Natural killer cell (primary cell): ENCODE results near the gene FUBP1. TPM values are rescaled to one million over a fixed set of nuclear protein-coding genes. Genes with fewer than 3 reads are reported as not detected.
A peak's percentile ranks its signal among the peaks of the same experiment; 100 is the strongest.
"Not testable (repeated sequence)": the region's sequence is repeated elsewhere in the genome, so short reads cannot be mapped to it uniquely, and the experiment has no call there.

Experiments used
- ATAC-seq, 3 donors: fragments of 150-1000 bp in 2 of 3; fragments of 200-7000 bp in 1 of 3; cut with Tn5 transposase; 1 replicate in 1 of 3; 2 replicates in 2 of 3; pipeline ENCODE4 v1.10.0; 2021; ENCODE audit warnings: mild to moderate bottlenecking in 2 of 3, moderate library complexity in 2 of 3
- DNase-seq, 2 donors: peaks; one replicate each; pipeline versions ENCODE4 v3.0.0 to v3.0.0-alpha.2; 2013 to 2021; ENCODE audit warnings: mixed read lengths in 1 of 2
- H3K27ac ChIP-seq: one replicate; pipeline ENCODE4 v1.5.1; 2013; ENCODE audit warnings: mild to moderate bottlenecking, low read length
- H3K27me3 ChIP-seq: one replicate; pipeline ENCODE4 v1.6.1; 2013; ENCODE audit warnings: low read length; ENCODE audit not compliant: control insufficient read depth, insufficient read depth
- H3K36me3 ChIP-seq: one replicate; pipeline ENCODE4 v1.6.1; 2013; ENCODE audit warnings: low read length; ENCODE audit not compliant: control insufficient read depth, insufficient read depth
- H3K4me1 ChIP-seq: one replicate; pipeline ENCODE4 v1.6.1; 2013; ENCODE audit warnings: low read length; ENCODE audit not compliant: control insufficient read depth, insufficient read depth
- H3K4me3 ChIP-seq: one replicate; pipeline ENCODE4 v1.5.1; 2013; ENCODE audit warnings: low read length
- H3K9me3 ChIP-seq: one replicate; pipeline ENCODE4 v1.6.1; 2013; ENCODE audit warnings: low read length; ENCODE audit not compliant: control insufficient read depth, insufficient read depth
- H3K27ac Mint-ChIP-seq, 2 donors: one replicate each; pipeline ENCODE4 v1.8.0; 2022; ENCODE audit warnings: mild to moderate bottlenecking in 2 of 2, mixed read lengths in 2 of 2, moderate library complexity in 1 of 2
- H3K27me3 Mint-ChIP-seq, 2 donors: one replicate each; pipeline ENCODE4 v1.8.0; 2022; ENCODE audit warnings: low read depth in 2 of 2, mixed read lengths in 2 of 2
- H3K36me3 Mint-ChIP-seq: one replicate; pipeline ENCODE4 v1.8.0; 2022; ENCODE audit warnings: mixed read lengths
- H3K4me1 Mint-ChIP-seq, 2 donors: one replicate each; pipeline ENCODE4 v1.8.0; 2022; ENCODE audit warnings: mixed read lengths in 2 of 2
- H3K4me3 Mint-ChIP-seq: one replicate; pipeline ENCODE4 v1.8.0; 2022; ENCODE audit warnings: mild to moderate bottlenecking, moderate library complexity, mixed read lengths
- H3K9me3 Mint-ChIP-seq, 2 donors: one replicate each; pipeline ENCODE4 v1.8.0; 2022; ENCODE audit warnings: mixed read lengths in 2 of 2
- CTCF ChIP-seq: fragments of 200-600 bp; IDR thresholded peaks from one replicate; pipeline ENCODE4 v1.8.0; 2022; ENCODE audit warnings: antibody characterized with exemption
- WGBS: methylation state at CpG from one replicate; pipeline ENCODE4 v1.1.7; 2013; ENCODE audit warnings: missing lambda C conversion rate; ENCODE audit not compliant: insufficient coverage; 5-methylcytosine and 5-hydroxymethylcytosine counted together
- intact Hi-C: fragments of 100-400 bp; cut with micrococcal nuclease; formaldehyde crosslinking; loops from one replicate; pipeline ENCODE4 v1.14.2; 2022
- total RNA-seq, 4 donors: library from RNA; stranded (reverse); fragments of 120-200 nt in 1 of 4; gene quantifications; one replicate each; pipeline versions ENCODE4 v1.2.3 to v1.2.4, GENCODE V29; 2013 to 2022

The FUBP1 gene
- total RNA-seq, 3 donors from 2014 or later (not counting 1 experiment from before 2014, with no cell fraction given) = 247 to 285 (median 249) TPM

GRCh38 chr1:77926561-77927357, 52.1 kb downstream of the FUBP1 start:
- peak in 1 of 2 donors; percentile 23 for DNase-seq

DNA sequence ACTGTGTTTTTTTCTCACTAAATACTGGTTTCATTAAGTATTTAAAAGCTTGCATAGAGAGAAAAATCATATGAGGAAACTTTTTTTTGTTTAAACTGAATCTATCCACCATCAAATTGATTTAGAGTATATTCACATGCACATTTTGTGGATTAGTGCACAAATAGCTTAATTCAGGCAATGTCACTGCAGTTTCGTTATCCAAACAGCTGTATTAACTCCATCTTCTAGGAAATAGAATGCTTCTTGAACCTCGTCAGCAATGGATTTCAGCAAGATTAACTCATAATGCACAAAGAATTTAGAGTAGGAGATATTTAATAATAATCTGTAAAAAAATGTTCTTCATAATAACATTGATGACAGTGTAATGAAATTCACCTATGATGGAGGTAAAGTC, 52.9 kb downstream of the FUBP1 start:
- H3K4me3 ChIP-seq = peak overlapping the region; percentile 31
- no peaks in the 10 kb centered on the region for H3K4me1 ChIP-seq
- intact Hi-C loops = no loop called here
- H3K27ac ChIP-seq = no peak overlapping the region
- whole genome bisulfite sequencing = 83% methylated on average over 2 of the region's 2 CpGs
- no peaks in the 10 kb centered on the region for H3K36me3 ChIP-seq
- Mint-ChIP-seq H3K36me3 (no peaks in the 10 kb centered on the region), H3K27ac (peak overlapping the region; percentile 49 to 69), H3K4me3 (peak overlapping the region; percentile 83), H3K27me3 (no peaks in the 10 kb centered on the region), H3K4me1 (peaks cover 0 to 10% of the 10 kb centered on the region in 2 donors), H3K9me3 (no peaks in the 10 kb centered on the region)
- TF ChIP-seq CTCF = no peak
- DNase-seq (no peak), ATAC-seq (no peak)
- no peaks in the 10 kb centered on the region for H3K27me3 ChIP-seq
- H3K9me3 ChIP-seq = no peaks in the 10 kb centered on the region

More at GRCh38 chr1:77926561-77927357, 52.1 kb downstream of the FUBP1 start:
- H3K27me3 Mint-ChIP-seq = no peaks in the 10 kb centered on the region
- H3K27ac ChIP-seq = no peak overlapping the region
- no peaks in the 10 kb centered on the region for H3K36me3 Mint-ChIP-seq
- no peaks in the 10 kb centered on the region for H3K9me3 ChIP-seq
- H3K4me1 Mint-ChIP-seq = peaks cover 0 to 10% of the 10 kb centered on the region in 2 donors
- H3K27ac Mint-ChIP-seq = peak overlapping the region; percentile 49 to 69
- no peaks in the 10 kb centered on the region for H3K9me3 Mint-ChIP-seq
- no peak for TF ChIP-seq CTCF
- peak overlapping the region; percentile 31 for H3K4me3 ChIP-seq
- intact Hi-C loops = no loop called here
- H3K4me1 ChIP-seq = no peaks in the 10 kb centered on the region
- H3K27me3 ChIP-seq = no peaks in the 10 kb centered on the region
- no peaks in the 10 kb centered on the region for H3K36me3 ChIP-seq
- peak in 1 of 3 donors; percentile 18 for ATAC-seq
- WGBS = 63% methylated on average over 10 of the region's 13 CpGs
- H3K4me3 Mint-ChIP-seq = peak overlapping the region; percentile 83

DNA sequence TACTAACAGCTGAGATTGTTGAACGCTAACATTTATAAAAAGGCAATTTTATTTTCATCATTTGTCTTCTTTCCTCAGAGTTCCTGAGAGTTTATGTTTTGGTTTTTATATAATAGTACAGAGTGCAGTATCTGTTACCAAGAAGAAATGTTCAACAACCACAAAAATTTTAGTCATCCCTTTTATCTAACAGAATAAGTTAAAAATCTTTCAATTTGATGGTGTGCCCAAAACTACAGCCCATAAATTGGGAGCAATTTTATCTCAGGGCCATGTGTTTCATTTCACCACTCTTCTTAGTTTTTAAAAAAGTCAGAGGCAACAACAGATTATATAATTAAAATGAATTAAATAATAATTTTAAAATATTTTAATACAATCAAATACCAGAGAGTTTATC, 53.4 kb downstream of the FUBP1 start:
- Histone ChIP-seq H3K4me3 (no peak overlapping the region), H3K27ac (no peak overlapping the region), H3K27me3 (no peaks in the 10 kb centered on the region), H3K4me1 (no peaks in the 10 kb centered on the region), H3K9me3 (no peaks in the 10 kb centered on the region), H3K36me3 (no peaks in the 10 kb centered on the region)
- DNase-seq (no peak), ATAC-seq (no peak)
- TF ChIP-seq CTCF = no peak
- intact Hi-C loops = no loop called here
- no peak overlapping the region for H3K4me3 Mint-ChIP-seq
- no peaks in the 10 kb centered on the region for H3K27me3 Mint-ChIP-seq
- no peaks in the 10 kb centered on the region for H3K9me3 Mint-ChIP-seq
- no CpG with 5 or more reads among the region's 1 CpG for WGBS
- H3K27ac Mint-ChIP-seq = no peak overlapping the region
- H3K4me1 Mint-ChIP-seq = peaks cover 0 to 10% of the 10 kb centered on the region in 2 donors
- no peaks in the 10 kb centered on the region for H3K36me3 Mint-ChIP-seq

GRCh38 chr1:77918918-77919317, 60.0 kb downstream of the FUBP1 start:
- not testable (repeated sequence) for H3K27me3 ChIP-seq
- WGBS = 96% methylated on average over 5 of the region's 5 CpGs

More at GRCh38 chr1:77918918-77919317, 60.0 kb downstream of the FUBP1 start:
- H3K9me3 ChIP-seq, H3K36me3 Mint-ChIP-seq, H3K4me1 ChIP-seq, ATAC-seq, H3K27me3 Mint-ChIP-seq, H3K9me3 Mint-ChIP-seq, DNase-seq, H3K4me3 Mint-ChIP-seq, H3K36me3 ChIP-seq, H3K4me1 Mint-ChIP-seq, intact Hi-C loops, H3K4me3 ChIP-seq, H3K27ac Mint-ChIP-seq, H3K27ac ChIP-seq: not testable (repeated sequence)
